HG03095 (cell line): ENCODE measurements around the gene MAD1L1.
"Not testable (repeated sequence)": the region's sequence is repeated elsewhere in the genome, so short reads cannot be mapped to it uniquely, and the experiment has no call there.

ENCODE experiments used
- ATAC-seq: cut with Tn5 transposase; IDR thresholded peaks from one replicate; pipeline ENCODE4 v1.9.1; 2021; ENCODE audit warnings: moderate library complexity; ENCODE audit not compliant: unreplicated experiment

The MAD1L1 gene

GRCh38 chr7:2006921-2007381 is 225.8 kb downstream of the MAD1L1 start:
- no peak for ATAC-seq

- ATAC-seq, result no peak
Measured at GRCh38 chr7:2006231-2006771, 226.4 kb downstream of the MAD1L1 start.

DNA sequence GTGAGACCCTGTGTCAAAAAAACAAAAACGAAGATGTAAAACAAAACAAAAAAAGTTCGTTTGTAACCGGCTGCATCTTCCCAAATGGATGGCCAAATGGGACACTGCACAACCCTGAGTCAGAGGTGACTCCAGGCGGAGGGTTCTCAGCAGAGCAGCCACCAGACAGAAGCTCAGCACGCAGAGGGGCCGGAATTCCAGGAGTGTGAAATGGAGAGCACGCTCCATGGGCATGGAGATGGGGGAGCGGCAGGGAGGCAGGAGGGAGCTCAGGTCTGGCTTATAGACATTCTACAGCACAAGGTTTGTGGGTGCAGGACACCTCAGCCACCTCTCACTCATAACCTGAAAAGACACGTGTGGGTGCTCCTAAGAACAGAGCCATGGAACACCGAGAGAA is 227.0 kb downstream of the MAD1L1 start:
- ATAC-seq, result no peak

- no peak for ATAC-seq
Measured at GRCh38 chr7:2004841-2005725, 227.7 kb downstream of the MAD1L1 start.

- no peak for ATAC-seq
Measured at GRCh38 chr7:2003931-2004812, 228.6 kb downstream of the MAD1L1 start.

DNA sequence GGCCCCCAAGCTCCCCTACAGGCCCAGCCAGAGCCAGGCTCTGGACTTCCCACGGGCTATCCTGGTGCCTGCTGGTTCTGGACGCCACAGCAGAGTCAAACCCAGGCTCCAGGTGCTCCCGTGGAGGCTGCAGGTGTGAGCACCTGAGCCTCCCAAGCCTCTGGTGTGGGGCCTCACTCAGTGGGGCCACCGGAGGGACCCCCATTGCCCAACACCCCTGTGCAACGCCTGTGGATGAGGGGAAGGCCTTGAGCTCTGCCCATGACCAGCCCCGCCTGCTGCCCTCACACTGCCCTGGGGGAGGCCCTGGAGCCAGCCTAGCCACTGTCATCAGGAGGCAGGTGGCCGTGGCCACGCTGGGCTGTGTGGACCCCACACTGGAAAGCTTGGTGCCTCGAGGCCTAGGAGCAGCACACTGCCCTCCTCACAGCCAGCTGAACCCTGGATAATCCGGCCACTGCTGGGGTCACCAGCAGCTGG is 229.3 kb downstream of the MAD1L1 start:
- no peak for ATAC-seq

DNA sequence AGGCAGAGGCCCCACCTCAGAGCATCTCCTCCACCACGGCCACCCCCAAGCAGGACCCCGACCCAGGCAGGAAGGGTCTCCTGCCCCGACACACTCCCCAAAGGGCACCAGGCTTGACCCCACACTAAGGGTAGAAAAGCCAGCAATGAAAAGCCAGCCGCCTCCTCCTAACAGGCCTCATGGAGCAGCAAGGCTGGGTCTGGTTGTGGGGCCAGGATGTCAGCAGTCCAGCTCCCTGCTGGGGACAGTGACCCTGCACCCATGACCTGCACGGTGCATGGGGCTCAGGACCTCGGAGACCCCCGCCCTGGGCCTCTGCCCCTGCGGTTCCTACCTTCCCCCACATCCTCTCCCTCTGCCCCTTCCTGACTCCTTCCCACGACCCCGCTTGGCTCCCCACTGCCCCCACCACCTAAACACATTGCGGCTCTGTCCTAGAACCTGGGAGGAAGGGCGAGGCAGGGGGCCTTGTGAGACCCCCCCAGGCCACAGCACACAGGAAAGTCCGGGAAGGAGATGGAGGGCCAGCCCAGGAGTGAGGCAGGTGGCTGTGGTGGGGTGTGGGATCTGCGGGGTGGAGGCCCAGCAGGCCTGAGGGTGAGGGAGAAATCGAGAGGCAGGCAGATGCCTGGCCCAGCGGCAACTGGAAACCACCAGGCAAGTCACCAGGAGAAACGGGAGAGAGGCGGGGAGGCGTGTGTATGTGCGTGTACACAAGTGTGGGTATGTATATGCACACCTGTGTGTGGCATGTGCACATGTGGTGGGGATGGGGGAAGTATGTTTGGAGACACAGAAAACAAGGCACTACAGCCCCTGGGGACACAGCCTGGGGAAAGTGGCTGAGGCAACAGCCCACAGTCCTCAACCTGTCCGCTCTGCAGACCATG is 229.9 kb downstream of the MAD1L1 start:
- no peak for ATAC-seq

- ATAC-seq, result no peak
Measured at GRCh38 chr7:2001601-2002442, 230.9 kb downstream of the MAD1L1 start.

GRCh38 chr7:2000746-2001321 is 231.9 kb downstream of the MAD1L1 start:
- no peak for ATAC-seq

DNA sequence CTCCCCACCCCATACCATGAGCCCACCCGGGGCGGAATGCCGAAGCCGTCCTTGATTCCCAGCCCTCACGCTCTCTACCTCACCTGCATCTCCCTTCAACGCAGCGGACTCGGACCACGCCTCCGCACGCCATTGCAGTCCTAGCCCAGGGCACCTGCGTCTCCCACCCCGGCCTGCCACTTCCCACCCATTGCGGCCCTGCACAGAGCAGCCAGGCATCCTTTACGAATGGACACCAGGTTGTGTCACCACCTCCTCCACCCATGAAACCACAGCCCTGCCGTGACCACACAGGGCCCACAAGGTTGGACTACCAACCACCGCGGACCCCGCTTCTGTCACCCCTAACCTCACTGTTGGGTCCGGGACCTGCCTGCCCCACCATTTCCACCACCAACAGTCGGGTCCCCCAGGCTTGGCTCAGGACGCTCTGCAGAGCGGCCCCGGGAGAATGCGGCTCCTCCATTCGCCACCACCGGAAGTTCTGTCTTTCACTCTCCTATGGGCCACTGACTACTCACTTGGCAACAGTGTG is 232.5 kb downstream of the MAD1L1 start:
- no peak for ATAC-seq

DNA sequence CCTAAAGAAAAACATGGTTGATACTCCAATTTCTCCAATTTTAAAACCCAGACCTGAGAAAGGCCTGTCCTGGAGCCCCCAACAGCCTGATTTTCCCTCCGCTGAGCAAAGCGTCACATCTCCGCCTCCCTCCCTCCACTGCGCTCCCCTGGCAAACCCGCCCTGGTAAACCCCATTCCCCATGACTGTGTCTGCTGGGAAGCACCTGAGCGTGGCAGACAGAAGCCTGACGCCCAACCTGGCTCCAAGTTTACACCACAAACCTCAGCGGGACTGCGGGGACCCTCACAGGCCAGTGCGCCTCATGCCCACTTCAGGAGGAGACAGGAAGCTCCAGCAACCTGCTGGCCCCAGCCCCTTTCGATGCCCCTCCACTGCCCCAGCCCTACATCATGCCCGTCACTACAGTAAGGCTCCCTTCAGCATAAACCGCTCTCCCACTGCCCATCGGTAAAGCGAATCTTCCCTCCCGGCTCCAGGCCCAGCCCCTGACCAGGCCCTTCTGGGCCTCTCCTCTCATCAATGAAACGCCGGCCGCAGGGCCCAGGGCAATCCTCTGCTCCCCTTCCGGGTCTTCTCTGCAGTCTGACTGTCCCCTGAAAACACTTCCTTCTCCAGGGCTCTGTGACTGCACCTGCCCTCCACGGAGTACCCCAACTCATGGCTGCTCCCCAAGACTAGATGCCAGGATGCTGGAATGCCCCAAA is 233.3 kb downstream of the MAD1L1 start:
- no peak for ATAC-seq

DNA sequence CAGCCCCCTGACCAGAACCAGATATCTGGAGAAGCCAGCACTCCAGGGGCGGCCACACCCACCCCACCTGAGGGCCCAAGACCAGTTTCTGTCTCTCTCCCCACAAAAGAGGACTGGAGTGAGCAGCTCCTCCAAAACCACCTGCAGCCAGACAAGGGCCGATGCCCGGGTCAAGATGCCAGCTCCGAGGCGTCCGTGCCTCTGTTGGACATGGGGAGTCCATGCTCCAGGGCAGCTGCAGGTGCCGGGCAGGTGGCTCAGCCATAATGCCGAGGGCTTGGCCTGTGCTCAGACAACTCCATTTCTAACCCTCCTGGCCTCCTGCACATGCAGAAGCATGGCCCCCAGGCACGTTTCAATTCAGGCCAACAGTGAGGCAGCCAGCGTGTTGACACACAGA is 234.6 kb downstream of the MAD1L1 start:
- ATAC-seq, result no peak

DNA sequence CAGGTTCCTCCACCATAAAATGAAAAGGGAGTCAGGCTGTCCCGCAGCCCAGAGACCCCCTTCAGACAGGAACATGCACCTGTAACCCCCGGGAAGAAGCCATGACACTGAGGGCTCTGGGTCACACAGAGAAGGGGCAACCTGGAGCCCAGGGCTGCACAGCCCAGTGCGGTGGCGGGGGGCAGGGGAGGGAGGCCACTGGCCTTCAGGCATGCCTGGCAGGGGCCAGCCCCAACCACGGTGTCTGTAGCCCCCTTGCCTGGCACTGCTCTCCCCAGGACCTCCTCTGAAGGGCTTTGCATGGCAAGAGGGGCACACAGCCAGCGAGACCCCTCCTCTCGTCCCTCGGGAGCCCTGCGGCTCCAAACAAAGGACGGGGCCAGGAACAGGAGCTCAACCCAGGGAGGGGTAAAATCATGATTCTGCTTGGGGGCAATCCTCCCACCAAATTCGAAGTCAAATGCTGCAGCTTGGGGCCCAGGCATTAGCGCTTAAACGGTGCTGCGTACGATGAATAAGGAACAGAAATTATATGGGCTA is 235.1 kb downstream of the MAD1L1 start:
- no peak for ATAC-seq

- no peak for ATAC-seq
Measured at GRCh38 chr7:1996816-1997215, 235.9 kb downstream of the MAD1L1 start.

DNA sequence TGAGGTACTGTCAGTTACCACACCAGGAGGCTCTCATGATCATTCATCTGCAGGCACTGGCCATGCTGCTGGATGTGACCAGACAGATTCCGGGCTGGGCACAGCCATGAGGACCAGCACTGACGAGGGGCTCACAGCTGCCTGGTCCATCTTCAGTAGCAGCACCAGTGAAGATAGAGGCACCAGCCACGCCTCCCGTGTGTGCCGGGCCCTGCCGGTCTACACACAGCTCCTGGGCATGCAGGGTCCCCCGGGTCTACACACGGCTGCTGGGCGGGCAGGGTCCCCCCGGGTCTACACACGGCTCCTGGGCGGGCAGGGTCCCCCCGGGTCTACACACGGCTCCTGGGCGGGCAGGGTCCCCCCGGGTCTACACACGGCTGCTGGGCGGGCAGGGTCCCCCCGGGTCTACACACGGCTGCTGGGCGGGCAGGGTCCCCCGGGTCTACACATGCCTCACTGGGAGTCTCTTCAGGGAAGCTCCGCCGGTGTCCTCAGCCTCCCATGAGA is 236.8 kb downstream of the MAD1L1 start:
- ATAC-seq, result not testable (repeated sequence)

GRCh38 chr7:1995426-1995825 is 237.3 kb downstream of the MAD1L1 start:
- no peak for ATAC-seq

DNA sequence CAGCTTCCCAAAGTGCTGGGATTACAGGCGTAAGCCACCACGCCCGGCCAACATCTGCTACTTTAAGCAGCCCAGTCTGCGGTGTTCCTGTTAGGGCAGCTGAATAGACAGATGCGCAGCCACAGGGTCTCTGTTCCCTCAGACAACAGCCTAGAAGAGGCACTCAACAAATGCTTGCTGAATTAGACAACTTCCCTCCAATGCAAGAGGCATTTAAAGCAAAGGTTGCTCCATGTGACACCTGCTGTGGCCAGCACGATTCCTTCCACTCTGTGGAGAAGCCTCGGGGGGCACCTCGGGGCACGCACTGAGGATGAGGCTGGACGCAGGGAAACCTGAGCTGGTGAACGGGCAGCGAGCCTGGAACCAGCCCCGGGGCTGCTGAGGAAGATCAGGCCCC is 237.8 kb downstream of the MAD1L1 start:
- no peak for ATAC-seq
